Umbilical cord (tissue), 2 donors: ENCODE results near the gene KMT2D. TPM values are rescaled to one million over a fixed set of nuclear protein-coding genes. Genes with fewer than 3 reads are reported as not detected.

ENCODE experiments used
- DNase-seq: peaks from one replicate; pipeline ENCODE4 v3.0.0-alpha.2; 2015; ENCODE audit warnings: low spot score
- total RNA-seq: library from RNA; depleted of rRNA; stranded (reverse); fragments of >200 nt; gene quantifications from one replicate; pipeline ENCODE4 v1.2.3, GENCODE V29; 2014; ENCODE audit warnings: low replicate concordance; ENCODE audit not compliant: insufficient read depth

KMT2D gene
- total RNA-seq, 1 donor from 2014 or later = 22.4 TPM

- DNase-seq = no peak
Measured at GRCh38 chr12:49052451-49053208, 8.0 kb downstream of the KMT2D start.

- DNase-seq = no peak
Measured at GRCh38 chr12:49051777-49052438, 8.7 kb downstream of the KMT2D start.

- no peak for DNase-seq
Measured at GRCh38 chr12:49051373-49051764, 9.2 kb downstream of the KMT2D start.

- no peak for DNase-seq
Measured at GRCh38 chr12:49050507-49051372, 9.9 kb downstream of the KMT2D start.

GRCh38 chr12:49049566-49050224 lies 10.9 kb downstream of the KMT2D start:
- no peak for DNase-seq

GRCh38 chr12:49048953-49049352 lies 11.6 kb downstream of the KMT2D start:
- DNase-seq = no peak

GRCh38 chr12:49046129-49046895 lies 14.3 kb downstream of the KMT2D start:
- no peak for DNase-seq

GRCh38 chr12:49044660-49045059 lies 15.9 kb downstream of the KMT2D start:
- DNase-seq = no peak

- no peak for DNase-seq
Measured at GRCh38 chr12:49043856-49044258, 16.7 kb downstream of the KMT2D start.

GRCh38 chr12:49043241-49043640 lies 17.4 kb downstream of the KMT2D start:
- no peak for DNase-seq

GRCh38 chr12:49041881-49042484 lies 18.6 kb downstream of the KMT2D start:
- no peak for DNase-seq

- no peak for DNase-seq
Measured at GRCh38 chr12:49041036-49041880, 19.3 kb downstream of the KMT2D start.

GRCh38 chr12:49040364-49040855 lies 20.2 kb downstream of the KMT2D start:
- DNase-seq = no peak

- DNase-seq = no peak
Measured at GRCh38 chr12:49039421-49040363, 20.9 kb downstream of the KMT2D start.

- no peak for DNase-seq
Measured at GRCh38 chr12:49038291-49038955, 22.2 kb downstream of the KMT2D start.

- no peak for DNase-seq
Measured at GRCh38 chr12:49037947-49038237, 22.7 kb downstream of the KMT2D start.

GRCh38 chr12:49037111-49037946 lies 23.3 kb downstream of the KMT2D start:
- DNase-seq = no peak
